NB4 (cell line): Measurements from ENCODE around the gene MINDY4B.

Experiments used
- CTCF ChIP-seq: IDR thresholded peaks from one replicate; pipeline ENCODE4 v1.5.1; 2012; ENCODE audit warnings: low read depth, low read length
- MYC ChIP-seq: IDR thresholded peaks from 2 replicates; pipeline ENCODE4 v1.6.1; 2011; ENCODE audit warnings: low read depth, low read length
- POLR2A ChIP-seq: IDR thresholded peaks from 2 replicates; pipeline ENCODE4 v1.6.1; 2011; ENCODE audit warnings: mild to moderate bottlenecking; ENCODE audit not compliant: insufficient read length; ENCODE audit errors: extremely low read depth
- TF ChIP-seq, protein P1 (sequence below): IDR thresholded peaks from 2 replicates; pipeline ENCODE4 v1.6.1; 2011; ENCODE audit warnings: low read depth, low read length

GRCh38 chr3:150926328-150926727, 21.1 kb upstream of the MINDY4B start:
- TF ChIP-seq CTCF = no peak
- TF ChIP-seq POLR2A = no peak
- TF ChIP-seq, protein P1, sequence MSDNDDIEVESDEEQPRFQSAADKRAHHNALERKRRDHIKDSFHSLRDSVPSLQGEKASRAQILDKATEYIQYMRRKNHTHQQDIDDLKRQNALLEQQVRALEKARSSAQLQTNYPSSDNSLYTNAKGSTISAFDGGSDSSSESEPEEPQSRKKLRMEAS = no peak
- TF ChIP-seq MYC = no peak
